ENCODE results near the gene GTSE1. TPM values are rescaled to one million over a fixed set of nuclear protein-coding genes. Genes with fewer than 3 reads are reported as not detected.
"Not testable (repeated sequence)": the region's sequence is repeated elsewhere in the genome, so short reads cannot be mapped to it uniquely, and the experiment has no call there.

Gene GTSE1
- polyA plus RNA-seq, 1 of the 3 experiments (the other 2 are of a cell fraction), result 12.2 TPM

GRCh38 chr22:46312056-46312455 is 15.4 kb downstream of the GTSE1 start:
- Histone ChIP-seq H3K9me3 (no peaks in the 10 kb centered on the region), H3K4me2 (no peak overlapping the region), H3K4me3 (ENCODE audit: low read depth in 2 of 2, low read length in 1 of 2) (no peak overlapping the region), H3K9me2 (no peaks in the 10 kb centered on the region), H3F3A (replicated peaks; ENCODE audit: insufficient read depth) (peaks cover 9% of the 10 kb centered on the region), H3K27me3 (ENCODE audit: insufficient read depth) (no peaks in the 10 kb centered on the region), H3K27ac (ENCODE audit: low read depth in 2 of 2, low read length in 1 of 2) (no peak overlapping the region), H2AFZ (ENCODE audit: low read depth) (no peak overlapping the region), H4K20me1 (ENCODE audit: insufficient read depth) (no peaks in the 10 kb centered on the region; the same call in 1 of the 2 replicates), H3K36me3 (replicated peaks in 1 of 2; ENCODE audit: control insufficient read depth in 1 of 2, insufficient read depth in 2 of 2, low read length in 1 of 2) (peaks cover 0 to 15% of the 10 kb centered on the region in 2 experiments), H3K79me2 (ENCODE audit: insufficient read depth) (peaks cover 80% of the 10 kb centered on the region), H3K4me1 (ENCODE audit: control insufficient read depth in 1 of 2, insufficient read depth in 2 of 2, low read depth in 1 of 2, low read length in 1 of 2) (no peaks in the 10 kb centered on the region; a peak in 1 of 4 replicates), H3K9ac (no peak overlapping the region)
- WGBS (ENCODE audit: low lambda C conversion rate), result 92% methylated on average over 8 of the region's 8 CpGs
- ChIA-PET CTCF (interaction anchor here (1.0 to 7.4 kb wide), 6 partner anchors 71 to 316 kb away, joined by 4 to 66 read pairs (median 7); no protein-coding TSS in a partner anchor), POLR2A (interaction anchor here (1.0 kb wide), 1 partner anchor 163 kb away, joined by 3 read pairs; no protein-coding TSS in a partner anchor)
- TF ChIP-seq GABPA (IDR thresholded peaks at IDR 0.05; ENCODE audit: low read depth) (no peak), EP300 (IDR thresholded peaks at IDR 0.05; ENCODE audit: borderline replicate concordance in 1 of 2, low read depth in 1 of 2, low read length in 1 of 2) (no peak), MEF2A (IDR thresholded peaks at IDR 0.05; ENCODE audit: borderline replicate concordance, low read depth) (no peak), RAD21 (IDR thresholded peaks at IDR 0.05; ENCODE audit: low read length) (no peak), JUND (IDR thresholded peaks at IDR 0.05) (no peak), NFIC (IDR thresholded peaks at IDR 0.05; ENCODE audit: borderline replicate concordance) (no peak), GATA2 (CRISPR knock-in tag; IDR thresholded peaks at IDR 0.05) (no peak), EZH2phosphoT487 (IDR thresholded peaks at IDR 0.05; ENCODE audit: borderline replicate concordance, low read depth) (no peak), FOXJ3 (CRISPR knock-in tag; IDR thresholded peaks at IDR 0.05) (no peak), USF2 (IDR thresholded peaks at IDR 0.05; ENCODE audit: borderline replicate concordance, low read depth, low read length) (no peak), USF1 (IDR thresholded peaks at IDR 0.05; ENCODE audit: borderline replicate concordance, low read depth) (no peak), CTCF (IDR thresholded peaks at IDR 0.05) (no peak), NRF1 (IDR thresholded peaks at IDR 0.05; ENCODE audit: low read depth, low read length) (no peak), ELF1 (IDR thresholded peaks at IDR 0.05) (no peak), RFX5 (IDR thresholded peaks at IDR 0.05; ENCODE audit: low read length) (no peak)
- TF ChIP-seq, protein P1, sequence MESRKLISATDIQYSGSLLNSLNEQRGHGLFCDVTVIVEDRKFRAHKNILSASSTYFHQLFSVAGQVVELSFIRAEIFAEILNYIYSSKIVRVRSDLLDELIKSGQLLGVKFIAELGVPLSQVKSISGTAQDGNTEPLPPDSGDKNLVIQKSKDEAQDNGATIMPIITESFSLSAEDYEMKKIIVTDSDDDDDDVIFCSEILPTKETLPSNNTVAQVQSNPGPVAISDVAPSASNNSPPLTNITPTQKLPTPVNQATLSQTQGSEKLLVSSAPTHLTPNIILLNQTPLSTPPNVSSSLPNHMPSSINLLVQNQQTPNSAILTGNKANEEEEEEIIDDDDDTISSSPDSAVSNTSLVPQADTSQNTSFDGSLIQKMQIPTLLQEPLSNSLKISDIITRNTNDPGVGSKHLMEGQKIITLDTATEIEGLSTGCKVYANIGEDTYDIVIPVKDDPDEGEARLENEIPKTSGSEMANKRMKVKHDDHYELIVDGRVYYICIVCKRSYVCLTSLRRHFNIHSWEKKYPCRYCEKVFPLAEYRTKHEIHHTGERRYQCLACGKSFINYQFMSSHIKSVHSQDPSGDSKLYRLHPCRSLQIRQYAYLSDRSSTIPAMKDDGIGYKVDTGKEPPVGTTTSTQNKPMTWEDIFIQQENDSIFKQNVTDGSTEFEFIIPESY (IDR thresholded peaks at IDR 0.05; ENCODE audit: borderline replicate concordance, low read depth), result no peak
- DNase-seq, result no peak

GRCh38 chr22:46312848-46313247 is 16.2 kb downstream of the GTSE1 start:
- H3K9me3 ChIP-seq; H3K4me1 ChIP-seq (ENCODE audit: control insufficient read depth in 1 of 2, insufficient read depth in 2 of 2, low read depth in 1 of 2, low read length in 1 of 2); DNase-seq; H3K9ac ChIP-seq; H3K27ac ChIP-seq (ENCODE audit: low read depth in 2 of 2, low read length in 1 of 2); H3K27me3 ChIP-seq (ENCODE audit: insufficient read depth); H3K4me3 ChIP-seq (ENCODE audit: low read depth in 2 of 2, low read length in 1 of 2); POLR2A ChIA-PET; H3F3A ChIP-seq (replicated peaks; ENCODE audit: insufficient read depth); H4K20me1 ChIP-seq (ENCODE audit: insufficient read depth); H3K4me2 ChIP-seq; H3K9me2 ChIP-seq; H2AFZ ChIP-seq (ENCODE audit: low read depth): not testable (repeated sequence)
- CTCF ChIA-PET, result interaction anchor here (2.5 to 7.4 kb wide), 3 partner anchors 191 to 307 kb away, joined by 8 to 66 read pairs (median 14); no protein-coding TSS in a partner anchor
- WGBS (ENCODE audit: low lambda C conversion rate), result 95% methylated on average over 2 of the region's 2 CpGs
- Histone ChIP-seq H3K36me3 (replicated peaks in 1 of 2; ENCODE audit: control insufficient read depth in 1 of 2, insufficient read depth in 2 of 2, low read length in 1 of 2) (peaks cover 7 to 15% of the 10 kb centered on the region in 2 experiments), H3K79me2 (ENCODE audit: insufficient read depth) (peaks cover 80% of the 10 kb centered on the region)
